Transverse colon (tissue), 4 donors: Measurements from ENCODE around the gene SUCLG1. TPM values are rescaled to one million over a fixed set of nuclear protein-coding genes. Genes with fewer than 3 reads are reported as not detected.
A peak's percentile ranks its signal among the peaks of the same experiment; 100 is the strongest.

Experiments used
- DNase-seq: peaks from one replicate; pipeline ENCODE4 v3.0.0-alpha.2; 2019
- H3K27ac ChIP-seq, 4 donors: fragments of 200-600 bp; sonication (generic); 2 replicates each; pipeline ENCODE4 v1.5.1; 2016 to 2018; ENCODE audit warnings: inconsistent platforms in 4 of 4
- H3K27me3 ChIP-seq: fragments of 200-600 bp; sonication (generic); 2 replicates; pipeline ENCODE4 v1.5.1; 2017; ENCODE audit warnings: inconsistent platforms
- H3K36me3 ChIP-seq, 4 donors: fragments of 200-600 bp; sonication (generic); 2 replicates each; pipeline ENCODE4 v1.5.1; 2017 to 2019; ENCODE audit warnings: inconsistent platforms in 4 of 4
- H3K4me1 ChIP-seq, 4 donors: fragments of 200-600 bp; sonication (generic); 2 replicates each; pipeline ENCODE4 v1.5.1; 2017 to 2020; ENCODE audit warnings: inconsistent platforms in 4 of 4
- H3K4me3 ChIP-seq, 4 donors: fragments of 200-600 bp; sonication (generic); 1 replicate in 1 of 4; 2 replicates in 3 of 4; pipeline versions ENCODE4 v1.5.1 to v1.6.1; 2017 to 2019; ENCODE audit warnings: inconsistent platforms in 4 of 4
- H3K9me3 ChIP-seq, 2 donors: fragments of 200-600 bp; sonication (generic); 2 replicates each; pipeline ENCODE4 v1.5.1; 2017 to 2019; ENCODE audit warnings: inconsistent platforms in 2 of 2
- CTCF ChIP-seq, 5 experiments: fragments of 200-600 bp in 3 of 5; fragments of 450-650 bp in 2 of 5; sonication (generic) in 3 of 5; IDR thresholded peaks; 1 replicate in 2 of 5; 2 replicates in 3 of 5; pipeline ENCODE4 v1.5.1; 2016 to 2017; ENCODE audit warnings: antibody characterized with exemption in 5 of 5, inconsistent platforms in 3 of 5, mild to moderate bottlenecking in 2 of 5, moderate library complexity in 1 of 5
- EP300 ChIP-seq: sonication (generic); formaldehyde crosslinking; IDR thresholded peaks from one replicate; pipeline ENCODE4 v1.6.1; 2017; ENCODE audit warnings: antibody characterized with exemption, low read depth
- POLR2A ChIP-seq: fragments of 450-650 bp; IDR thresholded peaks from one replicate; pipeline ENCODE4 v1.6.1; 2016; ENCODE audit warnings: antibody characterized with exemption, mild to moderate bottlenecking, moderate library complexity
- POLR2AphosphoS5 ChIP-seq, 3 donors: sonication (generic); formaldehyde crosslinking; IDR thresholded peaks; one replicate each; pipeline ENCODE4 v1.6.1; 2016; ENCODE audit warnings: antibody characterized with exemption in 3 of 3
- WGBS, 2 donors: methylation state at CpG; one replicate each; pipeline ENCODE4 v1.1.5; 2018; ENCODE audit warnings: low coverage in 1 of 2; 5-methylcytosine and 5-hydroxymethylcytosine counted together
- in situ Hi-C, 4 donors: fragments of 200-750 bp; cut with MboI; loops; one replicate each; pipeline versions ENCODE4 v1.15.0 to v1.15.1; 2017; ENCODE audit warnings: low sequenced_read_pairs in 3 of 4, low pct_ligation_motif_present in 1 of 4, low pct_unique_long_range_greater_than_20kb in 1 of 4
- intact Hi-C: fragments of 100-400 bp; cut with DNase I; formaldehyde crosslinking; loops from one replicate; pipeline ENCODE4 v1.15.1; 2023; ENCODE audit warnings: low total_unique reads
- total RNA-seq, 4 donors: library from RNA; depleted of rRNA; stranded (reverse); fragments of >200 nt; gene quantifications; one replicate each; pipeline ENCODE4 v1.1.0, GENCODE V29; 2016

Gene SUCLG1
- total RNA-seq, 4 donors from 2014 or later: 55.4 to 199 (median 127) TPM

GRCh38 chr2:84467389-84467788 lies 8.3 kb upstream of the SUCLG1 start:
- H3K36me3 ChIP-seq: no peaks in the 10 kb centered on the region
- WGBS, 2 donors: 91 to 100% methylated on average over 1 of the region's 1 CpG
- H3K4me1 ChIP-seq: no peaks in the 10 kb centered on the region
- no peaks in the 10 kb centered on the region for H3K27me3 ChIP-seq
- no peak overlapping the region for H3K4me3 ChIP-seq
- TF ChIP-seq POLR2AphosphoS5 (IDR thresholded peaks at IDR 0.05) (no peak), POLR2A (no peak), CTCF (IDR thresholded peaks at IDR 0.05) (no peak), EP300 (no peak)
- intact Hi-C loops (no loop called here), in situ Hi-C loops (no loop called here)
- no peak for DNase-seq
- no peak overlapping the region for H3K27ac ChIP-seq
- peaks cover 0 to 12% of the 10 kb centered on the region in 2 donors for H3K9me3 ChIP-seq

GRCh38 chr2:84461310-84461709 lies 2.2 kb upstream of the SUCLG1 start:
- Histone ChIP-seq H3K9me3 (no peaks in the 10 kb centered on the region), H3K27ac (no peak overlapping the region), H3K4me3 (no peak overlapping the region), H3K4me1 (peaks cover 12 to 35% (median 29%) of the 10 kb centered on the region in 4 donors), H3K27me3 (no peaks in the 10 kb centered on the region), H3K36me3 (no peaks in the 10 kb centered on the region)
- 92 to 100% methylated on average over 1 to 3 of the region's 3 CpGs for WGBS, 2 donors
- intact Hi-C loops (no loop called here), in situ Hi-C loops (no loop called here)
- DNase-seq: no peak
- no peak for TF ChIP-seq CTCF (IDR thresholded peaks at IDR 0.05)
- no peak for TF ChIP-seq POLR2A
- TF ChIP-seq POLR2AphosphoS5 (IDR thresholded peaks at IDR 0.05): no peak
- no peak for TF ChIP-seq EP300

GRCh38 chr2:84460670-84461069 lies 1.6 kb upstream of the SUCLG1 start:
- no peak for DNase-seq
- no peak overlapping the region for H3K27ac ChIP-seq
- WGBS, 2 donors: 76 to 100% methylated on average over 1 to 2 of the region's 2 CpGs

GRCh38 chr2:84459944-84460429 lies 907 bp upstream of the SUCLG1 start:
- Histone ChIP-seq H3K4me1 (peaks cover 12 to 39% (median 29%) of the 10 kb centered on the region in 4 donors), H3K27ac (peak overlapping the region; percentile 88 to 97 (median 94)), H3K9me3 (no peaks in the 10 kb centered on the region), H3K27me3 (no peaks in the 10 kb centered on the region), H3K4me3 (peak overlapping the region; percentile 73 to 95 (median 94)), H3K36me3 (no peaks in the 10 kb centered on the region)
- intact Hi-C loops: no loop called here
- TF ChIP-seq POLR2A (no peak), POLR2AphosphoS5 (IDR thresholded peaks at IDR 0.05) (no peak), CTCF (IDR thresholded peaks at IDR 0.05) (no peak), EP300 (no peak)
- DNase-seq: no peak
- in situ Hi-C loops: no loop called here
- WGBS, 2 donors: 6 to 10% methylated on average over 3 to 4 of the region's 4 CpGs

More at GRCh38 chr2:84460670-84461069, 1.6 kb upstream of the SUCLG1 start:
- Histone ChIP-seq H3K4me1 (peaks cover 12 to 39% (median 29%) of the 10 kb centered on the region in 4 donors), H3K4me3 (no peak overlapping the region), H3K36me3 (no peaks in the 10 kb centered on the region), H3K27me3 (no peaks in the 10 kb centered on the region), H3K9me3 (no peaks in the 10 kb centered on the region)
- TF ChIP-seq POLR2A (no peak), EP300 (no peak), CTCF (IDR thresholded peaks at IDR 0.05) (no peak), POLR2AphosphoS5 (IDR thresholded peaks at IDR 0.05) (no peak)
- intact Hi-C loops: no loop called here
- in situ Hi-C loops: no loop called here
